Measurements from ENCODE around the gene SMYD3.
"Not testable (repeated sequence)": the region's sequence is repeated elsewhere in the genome, so short reads cannot be mapped to it uniquely, and the experiment has no call there.

The SMYD3 gene

GRCh38 chr1:246077476-246077875 lies 429.6 kb downstream of the SMYD3 start:
- DNase-seq (ENCODE audit: low read depth in 2 of 3, low spot score in 1 of 3): no peak

DNA sequence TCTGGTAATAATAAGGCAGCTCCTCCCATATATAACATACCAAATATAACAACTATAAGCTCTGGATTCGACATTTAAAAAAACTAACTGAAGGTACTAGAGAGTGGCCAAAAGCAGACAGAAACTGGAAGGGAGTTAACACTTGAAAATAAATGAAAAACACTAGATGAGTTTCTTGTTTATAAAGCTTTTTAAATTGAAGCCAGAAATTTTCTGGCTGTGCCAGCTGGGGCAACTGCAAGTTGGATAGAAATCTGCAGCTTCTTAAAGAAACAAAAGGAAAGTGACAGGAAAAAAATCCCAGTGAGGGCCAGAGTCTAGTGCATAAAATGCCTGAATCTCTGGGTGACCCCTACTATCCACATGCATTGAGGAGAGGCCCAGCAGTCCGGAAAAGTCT lies 432.7 kb downstream of the SMYD3 start:
- no peak for DNase-seq (ENCODE audit: low read depth in 2 of 3, low spot score in 1 of 3)

DNA sequence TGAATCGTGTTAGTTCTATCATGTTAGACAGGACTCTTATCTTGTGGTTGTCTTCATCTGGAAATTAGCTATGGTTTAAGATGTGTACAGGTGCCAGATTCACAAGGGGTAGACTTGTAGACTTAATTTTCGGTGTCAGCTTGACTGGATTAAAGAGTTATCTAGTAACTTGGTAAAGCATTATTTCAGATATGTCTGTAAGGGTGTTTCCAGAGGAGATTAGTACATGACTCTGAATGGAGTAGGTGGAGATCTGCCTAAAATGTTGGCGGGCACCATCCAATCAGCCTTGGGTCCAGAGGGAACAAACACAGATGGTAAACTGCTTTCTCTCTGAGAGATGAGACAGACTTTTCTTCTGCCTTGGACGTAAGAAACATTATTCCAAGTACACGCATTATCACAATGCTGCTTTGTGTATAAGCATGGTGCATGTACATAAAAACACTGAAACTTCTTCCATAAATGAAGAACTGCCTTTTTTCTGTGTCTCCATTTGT lies 434.6 kb downstream of the SMYD3 start:
- DNase-seq (ENCODE audit: low read depth in 2 of 3, low spot score in 1 of 3): no peak

DNA sequence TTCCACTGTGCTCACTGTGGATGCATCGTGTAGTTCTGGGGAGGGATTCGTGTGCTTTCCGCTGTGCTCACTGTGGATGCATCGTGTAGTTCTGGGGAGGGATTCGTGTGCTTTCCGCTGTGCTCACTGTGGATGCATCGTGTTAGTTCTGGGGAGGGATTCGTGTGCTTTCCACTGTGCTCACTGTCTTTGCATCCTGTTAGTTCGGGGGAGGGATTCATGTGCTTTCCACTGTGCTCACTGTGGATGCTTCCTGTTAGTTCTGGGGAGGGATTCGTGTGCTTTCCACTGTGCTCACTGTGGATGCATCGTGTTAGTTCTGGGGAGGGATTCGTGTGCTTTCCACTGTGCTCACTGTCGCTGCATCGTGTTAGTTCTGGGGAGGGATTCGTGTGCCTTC lies 435.1 kb downstream of the SMYD3 start:
- DNase-seq (ENCODE audit: low read depth in 2 of 3, low spot score in 1 of 3): not testable (repeated sequence)

GRCh38 chr1:246071561-246071960 lies 435.5 kb downstream of the SMYD3 start:
- DNase-seq (ENCODE audit: low read depth in 2 of 3, low spot score in 1 of 3): not testable (repeated sequence)

DNA sequence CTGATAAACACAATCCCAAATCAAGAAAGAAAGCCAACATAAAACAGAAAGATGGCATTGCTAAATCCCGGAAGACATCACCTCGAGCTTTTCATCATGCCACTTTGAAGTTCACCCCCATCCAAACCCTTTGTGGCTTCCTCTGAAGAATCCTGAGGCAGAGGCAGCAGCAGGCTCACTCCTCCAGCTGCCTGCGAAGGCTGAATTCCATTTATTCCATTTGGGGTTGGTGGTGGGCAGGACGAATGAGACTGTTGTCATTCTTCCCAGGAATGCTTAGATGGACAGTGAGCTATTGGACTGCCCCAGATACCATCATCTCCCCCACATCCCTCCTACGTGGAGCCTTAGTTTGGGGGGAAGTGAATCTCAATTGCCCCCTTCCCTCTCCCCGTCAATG lies 437.5 kb downstream of the SMYD3 start:
- no peak for DNase-seq (ENCODE audit: low read depth in 2 of 3, low spot score in 1 of 3)

DNA sequence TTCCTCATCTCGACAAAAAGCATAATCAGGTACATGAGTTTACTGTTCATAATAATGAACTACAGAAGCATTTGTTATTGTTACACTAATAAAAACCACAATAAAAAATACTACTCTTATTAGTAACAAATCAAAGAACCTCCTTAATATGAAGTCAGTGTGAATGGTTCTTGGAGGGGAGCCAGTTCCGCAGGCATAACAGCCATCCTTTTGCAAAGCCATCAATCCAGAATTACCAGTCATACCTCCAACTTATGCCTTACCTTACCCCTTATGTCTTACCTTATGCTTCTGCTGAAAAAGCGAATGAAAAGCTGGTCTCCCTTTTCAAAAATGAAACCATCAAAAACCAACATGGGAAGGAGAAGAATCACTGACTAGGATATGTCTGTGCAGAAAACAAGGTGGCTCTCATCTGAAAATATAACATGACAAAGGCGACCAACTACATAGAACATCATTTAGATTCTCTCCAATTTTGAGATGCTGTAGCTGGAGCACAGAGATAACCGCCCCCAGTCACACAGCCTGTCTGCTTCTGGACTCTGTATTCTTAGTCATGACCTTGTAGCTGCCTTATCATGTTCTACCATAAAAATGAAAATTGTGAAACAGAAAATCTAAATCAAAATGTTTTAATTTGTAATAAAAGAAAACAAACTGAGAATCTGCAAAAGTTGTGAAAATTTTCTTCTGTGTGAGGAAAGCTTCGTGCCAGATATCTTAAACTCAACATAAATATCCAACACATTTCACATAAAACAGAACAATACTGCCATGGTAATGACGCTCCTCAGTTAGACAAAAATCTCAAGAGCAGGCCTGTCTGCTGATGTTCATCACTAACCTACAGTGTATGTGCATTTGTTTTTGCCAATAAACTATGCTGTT lies 438.2 kb downstream of the SMYD3 start:
- no peak for DNase-seq (ENCODE audit: low read depth in 2 of 3, low spot score in 1 of 3)

DNA sequence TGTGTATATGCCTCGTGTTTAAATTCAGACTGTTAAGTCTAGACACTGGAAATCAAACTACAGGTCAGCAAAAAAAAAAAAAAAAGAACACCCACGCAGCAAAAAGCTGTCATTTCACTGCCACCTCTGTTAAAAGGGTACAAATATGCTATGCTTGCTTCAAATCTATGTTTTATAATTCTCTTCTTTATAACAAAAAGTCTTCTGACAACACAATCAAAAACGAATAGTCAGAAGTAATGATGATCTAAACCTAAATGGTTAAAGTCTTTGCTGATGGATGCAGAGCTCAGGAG lies 438.9 kb downstream of the SMYD3 start:
- DNase-seq (ENCODE audit: low read depth in 2 of 3, low spot score in 1 of 3): no peak

DNA sequence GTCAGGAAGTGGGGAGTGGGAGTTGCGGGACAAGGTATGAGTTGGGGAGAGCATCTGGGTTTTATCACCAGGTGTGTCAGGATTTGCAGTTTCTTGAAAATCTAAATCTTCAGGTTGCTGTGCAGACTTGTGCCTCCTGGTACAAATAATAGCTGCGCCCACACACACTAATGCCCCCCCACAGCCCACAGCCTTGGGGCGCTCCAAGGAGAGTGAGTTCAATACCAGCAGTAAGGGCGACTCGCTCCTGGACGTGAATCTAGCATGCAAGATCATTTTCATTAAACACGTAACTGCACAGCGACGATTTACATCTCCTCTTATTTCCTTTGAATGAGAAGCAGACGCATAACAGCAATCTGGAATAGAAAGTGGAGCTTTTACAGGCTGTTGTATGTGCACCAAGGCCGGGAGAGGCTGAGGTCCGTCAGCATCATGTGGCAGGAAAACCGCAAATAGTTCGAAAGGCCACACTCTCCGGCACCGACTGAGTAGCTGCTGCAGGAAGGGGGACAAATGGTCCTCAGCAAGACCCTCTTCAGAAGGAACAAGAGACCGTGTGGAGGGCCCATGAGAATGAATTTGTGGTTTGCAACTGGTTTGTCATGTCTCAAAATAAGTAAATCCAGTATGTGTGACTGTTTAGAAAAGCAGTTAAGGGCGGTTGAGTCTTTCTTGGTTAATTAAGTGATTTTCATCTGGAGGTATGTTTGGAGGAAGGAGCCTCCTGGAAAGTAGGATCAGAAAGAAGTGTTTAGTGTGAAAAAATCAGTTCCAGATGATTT lies 439.5 kb downstream of the SMYD3 start:
- DNase-seq (ENCODE audit: low read depth in 2 of 3, low spot score in 1 of 3): no peak

- DNase-seq (ENCODE audit: low read depth in 2 of 3, low spot score in 1 of 3): no peak
Measured at GRCh38 chr1:246066573-246066972, 440.5 kb downstream of the SMYD3 start.

GRCh38 chr1:246065592-246065991 lies 441.5 kb downstream of the SMYD3 start:
- DNase-seq (ENCODE audit: low read depth in 2 of 3, low spot score in 1 of 3): no peak

- no peak for DNase-seq (ENCODE audit: low read depth in 2 of 3, low spot score in 1 of 3)
Measured at GRCh38 chr1:246064891-246065290, 442.2 kb downstream of the SMYD3 start.

GRCh38 chr1:246063013-246063616 lies 444.0 kb downstream of the SMYD3 start:
- no peak for DNase-seq (ENCODE audit: low read depth in 2 of 3, low spot score in 1 of 3)

DNA sequence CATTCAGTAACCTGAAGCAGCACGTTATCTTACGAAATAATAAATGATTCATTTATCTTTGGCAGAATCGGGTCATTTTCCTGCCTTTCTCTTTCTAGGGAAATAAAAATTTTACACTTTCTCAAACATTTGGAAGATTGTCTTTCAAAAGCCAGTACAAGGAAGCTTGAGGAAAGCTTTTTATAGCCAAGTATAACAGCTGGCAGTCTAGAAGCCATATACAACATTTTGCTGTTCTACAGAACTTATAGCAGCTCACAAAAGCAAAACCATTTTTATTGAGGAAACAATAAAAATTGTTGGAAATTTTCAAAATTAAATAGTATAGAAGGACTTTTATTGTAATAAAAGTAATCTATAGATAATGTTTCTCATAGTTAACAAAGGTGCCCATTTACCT lies 448.6 kb downstream of the SMYD3 start:
- no peak for DNase-seq (ENCODE audit: low read depth in 2 of 3, low spot score in 1 of 3)

- DNase-seq (ENCODE audit: low read depth in 2 of 3, low spot score in 1 of 3): no peak
Measured at GRCh38 chr1:246052603-246053002, 454.5 kb downstream of the SMYD3 start.

DNA sequence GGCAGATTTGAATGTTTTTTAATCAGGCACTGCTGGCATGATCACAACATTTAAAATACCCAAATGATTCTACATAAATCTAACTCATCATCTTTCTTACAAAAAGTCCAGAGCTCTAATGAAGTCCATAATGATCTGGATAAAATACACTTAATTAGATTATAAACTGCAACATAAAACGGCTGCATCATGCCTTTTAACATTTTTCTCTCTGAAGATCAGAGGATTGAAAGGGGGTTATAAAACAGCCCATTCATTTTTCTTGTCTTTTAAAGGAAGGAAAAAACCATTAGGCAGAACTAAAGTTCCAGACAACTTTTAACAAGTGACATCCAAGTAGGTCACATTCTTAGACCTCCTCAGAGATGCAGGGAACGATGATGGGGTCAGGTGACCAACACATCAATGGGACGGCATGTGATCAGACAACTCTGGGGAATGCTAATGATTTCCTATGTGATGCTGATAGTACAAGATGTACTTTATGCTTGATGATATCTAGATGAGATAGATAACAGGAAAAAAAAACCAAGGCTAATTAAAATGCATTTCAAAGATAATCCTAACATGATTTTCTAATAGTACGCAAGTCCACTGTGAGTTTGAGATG lies 455.1 kb downstream of the SMYD3 start:
- DNase-seq (ENCODE audit: low read depth in 2 of 3, low spot score in 1 of 3): no peak

DNA sequence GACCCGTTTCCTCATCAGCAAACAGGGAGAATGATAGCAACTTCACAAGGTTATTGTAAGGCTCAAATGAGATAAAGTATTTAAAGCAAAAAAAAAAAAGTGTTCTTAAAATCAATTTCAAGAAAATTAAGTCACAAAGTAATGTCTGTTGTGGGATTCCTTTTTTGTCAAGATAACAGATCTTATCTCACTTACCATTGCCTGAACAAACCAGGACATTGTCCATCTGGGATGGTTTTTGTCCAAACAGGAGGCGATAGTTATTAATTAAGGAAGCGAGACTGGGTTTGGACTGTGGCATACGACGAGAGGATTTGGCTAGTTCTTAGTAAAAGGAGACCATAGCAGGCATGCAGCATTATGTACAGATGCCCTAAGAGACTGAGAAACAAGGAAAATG lies 458.4 kb downstream of the SMYD3 start:
- no peak for DNase-seq (ENCODE audit: low read depth in 2 of 3, low spot score in 1 of 3)

GRCh38 chr1:246043556-246043955 lies 463.5 kb downstream of the SMYD3 start:
- DNase-seq (ENCODE audit: low read depth in 2 of 3, low spot score in 1 of 3): no peak

DNA sequence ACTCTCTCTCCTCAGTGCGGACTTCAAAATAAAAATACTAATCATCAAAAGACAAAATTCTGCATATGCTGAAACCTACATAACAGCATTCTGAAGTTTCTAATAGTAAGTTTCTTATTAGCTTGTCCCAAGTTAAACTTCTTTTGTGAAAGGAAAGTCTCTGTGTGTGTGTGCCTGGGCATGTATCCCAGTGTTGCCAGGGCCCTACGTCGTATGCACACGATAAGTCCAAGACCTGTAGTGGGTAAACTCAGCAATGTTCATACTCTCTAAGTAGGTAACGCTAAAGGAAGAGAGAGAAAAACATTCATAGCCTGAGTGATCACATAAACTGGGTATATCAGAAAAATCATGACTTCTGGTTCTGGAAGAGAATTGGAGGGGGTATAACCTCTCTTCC lies 465.7 kb downstream of the SMYD3 start:
- DNase-seq (ENCODE audit: low read depth in 2 of 3, low spot score in 1 of 3): no peak

- no peak for DNase-seq (ENCODE audit: low read depth in 2 of 3, low spot score in 1 of 3)
Measured at GRCh38 chr1:246040200-246040890, 466.7 kb downstream of the SMYD3 start.

DNA sequence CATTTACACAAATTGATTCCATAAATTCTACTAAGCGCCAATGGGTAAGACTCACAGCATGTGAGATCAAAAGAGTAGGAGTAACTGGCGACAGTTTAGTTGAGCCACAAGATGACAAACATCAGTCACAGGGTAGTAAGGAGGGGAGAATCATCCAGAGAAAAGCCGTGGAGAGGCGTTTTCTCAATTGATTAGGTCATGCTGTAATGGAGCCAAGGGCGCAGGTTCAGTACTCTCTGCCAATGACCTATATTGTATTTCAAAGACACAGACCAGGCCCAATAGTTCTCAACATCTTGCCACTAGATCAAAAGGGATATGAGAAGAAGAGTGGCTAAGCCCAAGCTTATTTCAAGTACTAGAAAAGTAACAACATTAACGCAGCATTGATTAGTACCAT lies 467.5 kb downstream of the SMYD3 start:
- no peak for DNase-seq (ENCODE audit: low read depth in 2 of 3, low spot score in 1 of 3)
